NCI-H2107 (cell line): ENCODE data around the gene GNA15.
"Not testable (repeated sequence)": the region's sequence is repeated elsewhere in the genome, so short reads cannot be mapped to it uniquely, and the experiment has no call there.

Source experiments
- DNase-seq: peaks from one replicate; lab custom pipeline; 2025; lab: John Stamatoyannopoulos, UW

The GNA15 gene, protein sequence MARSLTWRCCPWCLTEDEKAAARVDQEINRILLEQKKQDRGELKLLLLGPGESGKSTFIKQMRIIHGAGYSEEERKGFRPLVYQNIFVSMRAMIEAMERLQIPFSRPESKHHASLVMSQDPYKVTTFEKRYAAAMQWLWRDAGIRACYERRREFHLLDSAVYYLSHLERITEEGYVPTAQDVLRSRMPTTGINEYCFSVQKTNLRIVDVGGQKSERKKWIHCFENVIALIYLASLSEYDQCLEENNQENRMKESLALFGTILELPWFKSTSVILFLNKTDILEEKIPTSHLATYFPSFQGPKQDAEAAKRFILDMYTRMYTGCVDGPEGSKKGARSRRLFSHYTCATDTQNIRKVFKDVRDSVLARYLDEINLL

GRCh38 chr19:3135961-3136683, at the start of gene GNA15:
GNA15 (plus strand) TSS chr19:3136033; CDS start chr19:3136451, 418 bp downstream.
- DNase-seq: no peak

GRCh38 chr19:3087769-3088168, 48.1 kb upstream of the GNA15 start:
- no peak for DNase-seq

- DNase-seq: not testable (repeated sequence)
These were observed 46.5 kb upstream of the GNA15 start for GRCh38 chr19:3089299-3089855.

- no peak for DNase-seq
These were observed 41.0 kb upstream of the GNA15 start for GRCh38 chr19:3094601-3095440.

- DNase-seq: no peak
These were observed 40.2 kb upstream of the GNA15 start for GRCh38 chr19:3095441-3096191.

- DNase-seq: no peak
These were observed 39.4 kb upstream of the GNA15 start for GRCh38 chr19:3096267-3096901.

GRCh38 chr19:3096902-3097326, 38.9 kb upstream of the GNA15 start:
- no peak for DNase-seq

- no peak for DNase-seq
These were observed 38.4 kb upstream of the GNA15 start for GRCh38 chr19:3097442-3097871.

GRCh38 chr19:3098141-3098514, 37.7 kb upstream of the GNA15 start:
- DNase-seq: no peak

DNA sequence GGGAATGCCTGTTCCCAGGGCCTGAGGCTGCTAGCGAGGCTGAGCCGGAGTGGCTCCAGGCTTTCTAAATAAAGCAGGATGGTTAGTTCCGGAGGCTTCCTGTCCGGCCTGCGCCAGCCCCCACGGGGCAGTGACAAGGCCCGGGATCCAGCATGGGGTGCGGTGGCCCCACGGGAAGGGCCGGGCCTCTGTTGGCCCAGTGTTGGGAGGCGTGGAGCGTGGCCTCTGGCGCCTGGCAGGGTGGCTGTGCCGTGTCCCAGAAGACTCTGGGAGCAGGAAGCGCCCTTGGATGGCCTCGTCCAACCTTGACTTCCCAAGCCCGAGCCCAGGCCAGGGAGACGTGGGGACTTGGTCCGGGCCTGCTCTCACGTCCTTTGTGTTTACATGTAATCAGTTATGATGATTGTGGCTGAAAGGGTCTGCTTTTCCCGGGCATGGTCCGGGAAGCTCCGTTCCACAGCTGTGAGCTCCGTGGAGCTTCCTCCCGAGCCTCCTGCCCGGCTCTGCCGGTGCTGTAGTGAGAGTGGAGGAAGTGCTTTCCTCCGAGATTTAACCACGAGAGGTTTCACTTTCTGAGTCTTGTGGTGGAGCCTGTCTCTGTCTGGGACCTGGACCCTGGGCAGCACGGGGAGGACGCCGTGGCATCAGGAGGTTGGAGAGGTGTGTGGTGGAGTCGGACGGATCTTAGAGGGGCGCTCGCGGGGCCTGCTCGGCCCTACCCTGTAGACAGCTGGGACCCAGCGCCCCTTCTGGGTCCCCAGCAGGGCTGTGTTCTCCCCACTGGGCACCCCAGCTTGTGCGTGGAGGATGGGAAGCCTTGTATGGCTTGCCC, 37.1 kb upstream of the GNA15 start:
- no peak for DNase-seq

DNA sequence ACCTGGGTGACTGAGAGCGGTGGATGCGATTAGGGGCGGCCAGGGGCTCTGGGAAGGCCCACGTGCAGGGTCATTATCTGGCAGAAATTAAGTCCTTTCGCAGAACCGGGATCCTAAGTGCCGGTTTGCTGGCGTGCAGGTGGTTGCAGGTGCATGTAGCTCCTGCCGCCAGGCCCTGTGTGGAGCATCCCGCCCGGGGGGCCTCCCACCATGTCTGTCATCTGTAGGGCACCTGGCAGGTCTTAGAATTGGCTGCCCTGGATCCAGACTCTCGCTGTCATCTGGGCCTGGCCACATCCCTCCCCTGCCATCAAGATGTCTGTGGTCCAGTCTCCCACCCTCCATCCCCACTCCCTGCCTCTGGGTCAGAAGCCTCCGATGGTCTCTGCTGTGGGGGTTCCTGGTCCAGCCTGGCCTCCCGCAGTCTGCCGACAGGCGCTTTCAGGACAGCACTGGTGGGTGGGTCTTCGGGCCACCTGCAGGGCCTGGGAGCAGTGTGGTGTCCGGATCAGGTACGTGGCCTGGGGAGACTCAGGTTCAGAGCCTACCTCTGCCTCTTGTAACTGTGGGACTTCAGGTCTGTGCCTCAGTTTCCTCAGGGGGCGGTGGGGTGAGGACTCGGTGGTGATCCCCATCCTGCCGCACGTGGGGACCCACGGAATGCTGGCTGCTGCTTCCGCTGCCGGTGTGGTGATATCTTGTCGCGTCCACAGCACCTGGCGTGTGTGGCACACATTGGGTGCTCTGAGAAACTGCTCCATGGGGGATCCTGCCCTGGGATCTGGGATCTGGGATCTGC, 36.3 kb upstream of the GNA15 start:
- no peak for DNase-seq

GRCh38 chr19:3100331-3100730, 35.5 kb upstream of the GNA15 start:
- no peak for DNase-seq

GRCh38 chr19:3100747-3101730, 34.8 kb upstream of the GNA15 start:
- no peak for DNase-seq

- DNase-seq: no peak
These were observed 33.3 kb upstream of the GNA15 start for GRCh38 chr19:3102239-3103140.

GRCh38 chr19:3104708-3104983, 31.2 kb upstream of the GNA15 start:
- no peak for DNase-seq

DNA sequence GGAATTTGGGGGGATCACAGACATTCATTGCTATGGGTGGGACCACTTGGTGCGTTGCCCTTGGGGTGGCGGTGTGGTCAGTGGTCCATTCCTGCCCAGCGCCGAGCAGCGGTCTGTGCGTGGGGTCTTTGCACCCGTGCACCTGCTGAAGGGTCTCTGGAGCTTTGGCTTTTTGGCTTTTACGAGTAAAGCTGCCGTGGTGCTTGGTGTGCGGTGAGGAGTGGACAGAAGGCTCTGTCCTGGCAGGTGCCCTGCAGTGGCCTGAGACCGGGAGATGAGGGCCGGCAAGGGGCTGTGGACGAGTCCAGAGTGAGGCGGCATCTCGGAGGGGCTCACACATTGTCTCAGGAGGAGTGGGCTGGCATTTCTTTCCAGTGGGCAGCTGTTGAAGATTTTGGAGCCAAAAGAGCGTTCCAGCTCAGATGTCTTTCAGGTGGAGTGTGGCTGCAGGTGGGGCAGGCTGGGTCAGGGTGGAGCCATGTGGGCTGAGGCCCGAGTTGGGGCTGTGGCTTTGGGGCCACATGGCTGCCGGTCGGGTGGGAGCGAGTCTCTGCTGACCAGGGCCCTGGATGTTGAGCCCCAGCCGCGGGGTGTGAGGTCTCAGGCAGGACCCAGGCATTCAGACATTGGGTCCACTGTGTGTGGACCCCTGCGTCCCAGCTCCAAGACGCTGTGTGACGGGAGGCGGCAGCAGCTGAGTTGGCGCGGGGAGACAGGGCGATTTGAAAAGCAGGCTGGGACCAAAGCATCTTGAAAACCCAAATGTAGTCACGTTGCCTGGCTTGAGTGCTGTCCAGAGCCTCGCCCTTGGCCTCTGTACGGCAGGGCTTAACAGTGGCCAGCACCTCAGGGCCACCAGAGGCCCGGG, 30.0 kb upstream of the GNA15 start:
- no peak for DNase-seq
